IPS-18a (cell line): ENCODE data around the gene FASTKD3.

ENCODE experiments used
- H3K27ac ChIP-seq: one replicate; pipeline ENCODE4 v1.5.1; 2013; ENCODE audit warnings: low read length
- H3K27me3 ChIP-seq: one replicate; pipeline ENCODE4 v1.6.1; 2013; ENCODE audit warnings: mild to moderate bottlenecking, low read length; ENCODE audit not compliant: control insufficient read depth, insufficient read depth
- H3K36me3 ChIP-seq: one replicate; pipeline ENCODE4 v1.6.1; 2013; ENCODE audit warnings: low read depth, low read length; ENCODE audit not compliant: control insufficient read depth
- H3K4me1 ChIP-seq: one replicate; pipeline ENCODE4 v1.6.1; 2013; ENCODE audit warnings: low read depth, low read length; ENCODE audit not compliant: control insufficient read depth
- H3K4me3 ChIP-seq: one replicate; pipeline ENCODE4 v1.5.1; 2013; ENCODE audit warnings: low read length
- H3K9ac ChIP-seq: one replicate; pipeline ENCODE4 v1.6.1; 2013; ENCODE audit warnings: mild to moderate bottlenecking, low read length, moderate library complexity
- H3K9me3 ChIP-seq: one replicate; pipeline ENCODE4 v1.6.1; 2013; ENCODE audit warnings: low read depth, low read length; ENCODE audit not compliant: control insufficient read depth

FASTKD3 gene

DNA sequence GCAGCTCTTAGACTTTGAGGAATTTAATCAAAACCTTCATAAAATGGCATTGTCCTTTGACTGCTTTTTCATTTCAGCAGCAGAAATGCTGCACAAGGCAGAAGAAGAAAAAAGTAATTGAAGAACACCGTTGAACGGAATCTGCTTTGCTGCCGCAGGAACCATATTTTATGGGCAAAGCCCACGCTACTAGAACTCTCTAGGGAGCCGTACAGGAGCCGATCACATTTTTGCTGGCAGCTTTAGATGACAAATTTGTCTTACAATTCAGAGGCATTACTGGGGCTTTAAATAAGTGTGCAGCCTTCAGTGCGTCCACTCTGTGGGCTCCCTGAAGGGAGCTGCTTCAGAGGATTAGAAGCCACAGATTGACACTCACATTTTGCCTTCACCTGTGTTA, 23.3 kb downstream of the FASTKD3 start:
- H3K36me3 ChIP-seq, result no peaks in the 10 kb centered on the region
- H3K9me3 ChIP-seq, result no peaks in the 10 kb centered on the region
- no peak overlapping the region for H3K27ac ChIP-seq
- no peaks in the 10 kb centered on the region for H3K4me1 ChIP-seq
- H3K9ac ChIP-seq, result no peak overlapping the region
- no peak overlapping the region for H3K4me3 ChIP-seq
- H3K27me3 ChIP-seq, result peaks cover 16% of the 10 kb centered on the region

DNA sequence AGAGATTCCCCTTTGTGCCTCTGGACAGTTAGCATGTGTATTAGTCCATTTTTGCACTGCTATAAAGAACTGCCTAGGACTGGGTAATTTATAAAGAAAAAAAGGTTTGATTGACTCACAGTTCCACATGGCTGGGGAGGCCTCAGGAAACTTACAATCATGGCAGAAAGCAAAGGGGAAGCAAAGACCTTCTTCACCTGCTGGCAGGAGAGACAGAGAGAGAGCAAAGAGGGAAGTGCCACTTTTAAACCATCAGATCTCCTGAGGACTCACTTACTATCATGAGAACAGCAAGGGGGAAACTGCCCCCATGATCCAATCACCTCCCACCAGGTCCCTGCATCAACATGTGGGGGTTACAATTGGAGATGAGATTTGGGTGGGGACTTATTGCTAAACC, 23.9 kb downstream of the FASTKD3 start:
- no peak overlapping the region for H3K4me3 ChIP-seq
- H3K27me3 ChIP-seq, result peaks cover 16% of the 10 kb centered on the region
- no peaks in the 10 kb centered on the region for H3K4me1 ChIP-seq

DNA sequence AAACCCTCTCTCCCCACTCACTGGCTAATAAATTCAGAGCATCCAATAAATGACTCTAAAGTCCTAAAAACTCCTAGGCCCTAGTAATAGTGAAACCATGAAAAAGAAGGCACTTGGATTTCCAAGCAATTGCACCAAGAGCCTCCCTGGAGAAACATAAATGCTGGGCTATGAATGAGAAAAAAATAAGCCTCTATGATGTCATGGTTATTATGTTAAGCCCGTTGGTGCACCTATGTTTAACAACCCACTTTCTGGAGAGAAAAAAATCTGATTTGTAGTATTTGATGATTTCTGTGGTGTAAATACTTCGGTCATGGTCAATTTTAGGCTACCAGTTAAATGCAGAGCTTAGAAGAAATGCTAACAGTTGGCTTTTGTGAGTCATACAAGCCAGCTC, 26.3 kb downstream of the FASTKD3 start:
- no peaks in the 10 kb centered on the region for H3K9me3 ChIP-seq
- H3K27me3 ChIP-seq, result no peaks in the 10 kb centered on the region
- H3K27ac ChIP-seq, result no peak overlapping the region
- no peak overlapping the region for H3K9ac ChIP-seq
- no peak overlapping the region for H3K4me3 ChIP-seq
- H3K36me3 ChIP-seq, result no peaks in the 10 kb centered on the region
- no peaks in the 10 kb centered on the region for H3K4me1 ChIP-seq

More for the DNA sequence above, 23.9 kb downstream of the FASTKD3 start:
- H3K9ac ChIP-seq, result no peak overlapping the region
- no peaks in the 10 kb centered on the region for H3K36me3 ChIP-seq
- no peaks in the 10 kb centered on the region for H3K9me3 ChIP-seq
- no peak overlapping the region for H3K27ac ChIP-seq

DNA sequence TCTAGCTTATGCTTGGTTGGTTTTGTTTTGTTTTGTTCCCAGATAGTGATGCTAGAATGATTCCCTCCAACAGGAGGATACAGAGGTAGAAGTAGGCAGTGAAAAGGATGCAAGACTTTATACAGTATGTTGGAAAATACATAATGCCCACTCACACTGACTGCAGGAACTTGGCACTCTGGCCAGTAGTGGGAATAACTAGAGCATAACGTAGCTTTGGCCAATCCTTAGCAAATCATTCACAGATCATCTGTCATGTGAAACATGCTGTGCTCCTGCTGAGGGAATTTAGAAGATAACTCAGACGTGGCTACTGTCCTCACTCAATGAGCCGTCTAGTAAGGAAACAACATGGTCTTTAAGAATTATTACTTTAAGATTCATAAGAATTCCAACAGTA, 31.4 kb downstream of the FASTKD3 start:
- H3K27ac ChIP-seq, result no peak overlapping the region

DNA sequence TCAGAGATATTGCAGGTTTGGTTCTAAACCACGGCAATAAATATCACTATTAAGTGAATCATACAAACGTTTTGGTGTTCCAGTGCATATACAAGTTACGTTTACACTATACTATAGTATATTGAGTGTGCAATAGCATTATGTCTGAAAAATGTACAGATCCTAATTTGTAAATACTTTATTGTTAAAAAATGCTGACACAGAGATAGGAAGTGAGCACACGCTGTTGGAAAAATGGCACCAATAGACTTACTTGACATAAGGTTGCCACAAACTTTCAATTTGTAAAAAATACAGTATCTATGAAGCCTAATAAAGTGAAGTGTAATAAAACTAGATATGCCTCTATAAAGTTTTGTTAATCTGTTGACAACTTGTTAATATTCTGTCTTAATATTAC, 33.8 kb downstream of the FASTKD3 start:
- Histone ChIP-seq H3K27ac (no peak overlapping the region), H3K4me1 (no peaks in the 10 kb centered on the region), H3K27me3 (no peaks in the 10 kb centered on the region), H3K9me3 (no peaks in the 10 kb centered on the region), H3K4me3 (no peak overlapping the region), H3K9ac (no peak overlapping the region), H3K36me3 (no peaks in the 10 kb centered on the region)

More for the DNA sequence above, 31.4 kb downstream of the FASTKD3 start:
- Histone ChIP-seq H3K36me3 (no peaks in the 10 kb centered on the region), H3K4me1 (no peaks in the 10 kb centered on the region), H3K27me3 (no peaks in the 10 kb centered on the region), H3K4me3 (no peak overlapping the region), H3K9me3 (no peaks in the 10 kb centered on the region), H3K9ac (no peak overlapping the region)

DNA sequence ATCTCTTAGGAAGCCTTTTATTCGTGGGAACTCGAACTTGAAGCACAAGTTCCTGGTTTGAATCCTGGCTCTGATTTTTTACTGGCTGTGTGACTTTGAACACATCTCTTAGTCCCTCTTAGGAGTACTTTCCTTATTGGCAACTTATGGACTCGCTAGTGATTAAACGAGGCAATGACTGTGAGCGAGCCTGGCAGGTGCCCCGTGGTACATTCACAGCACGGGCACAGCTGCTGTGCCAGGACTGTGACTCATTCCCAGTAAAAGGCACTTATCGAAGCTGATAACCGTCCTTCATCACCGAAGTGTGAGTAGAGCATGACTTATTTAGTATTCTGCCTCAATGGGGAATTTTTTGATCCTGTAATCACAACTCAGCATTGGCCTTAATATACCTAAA, 40.6 kb downstream of the FASTKD3 start:
- no peak overlapping the region for H3K9ac ChIP-seq
- H3K9me3 ChIP-seq, result no peaks in the 10 kb centered on the region
- no peaks in the 10 kb centered on the region for H3K4me1 ChIP-seq
- no peak overlapping the region for H3K4me3 ChIP-seq
- no peaks in the 10 kb centered on the region for H3K27me3 ChIP-seq
- H3K36me3 ChIP-seq, result no peaks in the 10 kb centered on the region
- no peak overlapping the region for H3K27ac ChIP-seq

DNA sequence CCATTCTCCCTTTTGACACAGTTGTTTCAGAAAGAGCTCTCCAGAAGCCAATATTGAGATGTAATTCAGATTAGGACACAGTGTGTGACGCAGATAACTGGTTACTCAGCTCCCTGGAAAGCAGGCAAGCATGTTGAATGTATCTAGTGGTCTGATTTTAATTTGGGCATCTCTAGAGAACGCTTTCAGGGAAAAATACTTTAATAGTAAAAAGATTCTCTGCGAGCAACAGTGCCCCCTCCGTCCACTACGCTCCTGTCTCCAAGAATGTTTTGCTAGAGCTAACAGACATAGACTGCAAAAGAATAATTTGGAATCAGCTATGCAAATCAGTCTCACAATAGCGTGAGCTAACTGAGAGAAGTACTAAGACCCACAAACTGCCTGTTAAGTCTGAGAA, 41.2 kb downstream of the FASTKD3 start:
- H3K27me3 ChIP-seq, result no peaks in the 10 kb centered on the region
- H3K4me1 ChIP-seq, result no peaks in the 10 kb centered on the region
- H3K9me3 ChIP-seq, result no peaks in the 10 kb centered on the region
- H3K27ac ChIP-seq, result no peak overlapping the region
- no peak overlapping the region for H3K4me3 ChIP-seq
- H3K9ac ChIP-seq, result no peak overlapping the region
- no peaks in the 10 kb centered on the region for H3K36me3 ChIP-seq

DNA sequence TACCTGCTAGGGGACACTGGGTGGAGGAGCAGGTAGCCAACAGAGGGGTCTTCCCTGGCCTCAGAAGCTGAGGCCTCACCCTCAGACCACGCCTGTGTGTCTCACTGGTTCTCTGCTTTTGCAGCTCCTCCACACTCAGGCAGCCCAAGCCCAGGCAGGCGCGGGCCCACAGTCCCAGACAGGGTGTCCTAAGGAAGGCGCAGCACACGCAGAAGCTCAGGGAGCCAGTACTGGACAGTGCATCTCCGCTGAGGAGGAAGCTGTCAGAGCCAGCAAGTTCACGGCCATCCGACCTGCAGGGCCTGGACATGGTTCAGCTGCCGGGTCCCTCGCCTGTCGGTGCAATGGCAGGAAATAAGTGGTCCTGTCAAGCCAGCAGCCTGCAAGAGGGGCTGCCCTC, 43.2 kb downstream of the FASTKD3 start:
- H3K36me3 ChIP-seq, result peaks cover 3% of the 10 kb centered on the region
- H3K4me3 ChIP-seq, result no peak overlapping the region
- H3K9me3 ChIP-seq, result no peaks in the 10 kb centered on the region
- no peak overlapping the region for H3K27ac ChIP-seq
- H3K4me1 ChIP-seq, result no peaks in the 10 kb centered on the region
- no peaks in the 10 kb centered on the region for H3K27me3 ChIP-seq
- H3K9ac ChIP-seq, result no peak overlapping the region

DNA sequence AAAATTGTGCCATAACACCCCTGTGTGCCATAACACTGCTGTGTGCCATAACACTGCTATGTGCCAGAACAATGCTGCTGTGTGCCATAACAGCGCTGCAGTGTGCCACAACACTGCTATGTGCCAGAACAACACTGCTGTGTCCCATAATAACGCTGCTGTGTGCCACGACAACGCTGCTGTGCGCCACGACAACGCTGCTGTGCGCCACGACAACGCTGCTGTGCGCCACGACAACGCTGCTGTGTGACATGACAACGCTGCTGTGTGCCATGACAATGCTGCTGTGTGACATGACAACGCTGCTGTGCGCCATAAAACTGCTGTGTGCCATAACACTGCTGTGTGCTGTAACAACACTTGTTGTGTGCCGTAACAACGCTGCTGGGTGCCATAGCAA, 43.8 kb downstream of the FASTKD3 start:
- Histone ChIP-seq H3K9ac (no peak overlapping the region), H3K36me3 (peaks cover 3% of the 10 kb centered on the region), H3K4me1 (no peaks in the 10 kb centered on the region), H3K27ac (no peak overlapping the region), H3K27me3 (no peaks in the 10 kb centered on the region), H3K9me3 (no peaks in the 10 kb centered on the region), H3K4me3 (no peak overlapping the region)

DNA sequence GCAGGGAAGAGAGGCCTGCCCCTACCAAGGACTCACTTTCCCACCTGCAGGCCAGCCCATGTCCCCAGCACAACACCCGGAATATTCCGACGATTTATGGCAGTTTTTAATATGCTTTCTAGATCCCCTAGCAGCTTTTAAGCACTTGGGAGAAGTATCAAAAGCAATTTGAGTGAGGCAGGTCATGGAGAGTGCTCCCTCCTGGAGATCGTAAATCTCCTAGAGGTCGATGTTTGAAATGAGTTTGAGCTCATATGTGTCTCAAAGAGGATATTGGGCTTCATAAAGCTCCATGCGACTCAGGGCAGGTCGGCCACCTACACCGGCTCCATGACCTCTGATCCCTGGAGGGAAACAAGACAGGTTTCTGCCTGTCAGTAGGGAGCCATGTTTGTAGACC, 45.2 kb downstream of the FASTKD3 start:
- Histone ChIP-seq H3K9ac (no peak overlapping the region), H3K36me3 (peaks cover 3% of the 10 kb centered on the region)

DNA sequence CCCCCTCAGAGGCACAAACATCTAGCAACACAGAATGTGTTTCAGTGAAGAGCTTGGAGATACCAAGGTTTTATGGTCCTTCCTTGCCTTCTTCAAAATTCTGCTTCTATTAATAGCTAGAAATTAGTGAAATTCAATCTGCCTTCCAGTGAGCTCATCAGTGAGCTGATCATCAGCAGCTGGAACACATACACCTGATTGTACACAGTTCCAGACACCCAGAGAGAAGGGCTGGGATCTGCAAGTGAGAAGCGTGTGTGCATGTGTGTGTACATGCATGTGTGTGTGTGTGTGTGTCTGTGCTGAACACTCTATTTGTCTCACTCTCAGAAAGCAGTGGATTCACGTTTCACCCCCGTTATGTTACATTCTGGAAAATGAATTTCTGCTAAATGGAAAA, 46.4 kb downstream of the FASTKD3 start:
- Histone ChIP-seq H3K4me1 (no peaks in the 10 kb centered on the region), H3K4me3 (no peak overlapping the region), H3K27me3 (no peaks in the 10 kb centered on the region), H3K36me3 (peaks cover 3% of the 10 kb centered on the region), H3K9me3 (no peaks in the 10 kb centered on the region), H3K27ac (no peak overlapping the region), H3K9ac (no peak overlapping the region)

More for the DNA sequence above, 45.2 kb downstream of the FASTKD3 start:
- H3K27ac ChIP-seq, result no peak overlapping the region
- no peaks in the 10 kb centered on the region for H3K4me1 ChIP-seq
- H3K4me3 ChIP-seq, result no peak overlapping the region
- H3K27me3 ChIP-seq, result no peaks in the 10 kb centered on the region
- no peaks in the 10 kb centered on the region for H3K9me3 ChIP-seq

DNA sequence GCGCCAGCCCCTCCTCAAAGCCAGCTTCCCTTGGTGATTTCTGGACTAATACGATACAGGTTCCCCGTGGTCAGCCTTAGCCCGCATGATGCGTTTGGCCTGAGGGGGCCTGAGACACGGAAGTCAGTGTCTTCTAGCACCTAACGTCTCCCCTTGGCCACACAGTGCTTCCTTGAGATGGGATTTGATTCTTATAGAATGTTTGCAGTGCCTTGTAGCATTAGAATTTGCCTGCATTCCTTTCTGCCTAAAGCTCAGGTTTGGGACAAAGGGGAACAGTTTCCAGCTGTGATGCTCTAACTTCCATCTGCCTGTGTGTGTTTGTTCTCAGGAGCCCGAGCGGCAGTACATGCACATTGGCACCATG, 52.3 kb downstream of the FASTKD3 start:
- H3K9me3 ChIP-seq, result no peaks in the 10 kb centered on the region
- no peaks in the 10 kb centered on the region for H3K36me3 ChIP-seq
- no peaks in the 10 kb centered on the region for H3K27me3 ChIP-seq
- H3K4me3 ChIP-seq, result no peak overlapping the region
- peaks cover 19% of the 10 kb centered on the region for H3K4me1 ChIP-seq
- no peak overlapping the region for H3K27ac ChIP-seq
- no peak overlapping the region for H3K9ac ChIP-seq
